Ovary (tissue), 3 donors: ENCODE data around the gene PHACTR3.

Experiments used
- CTCF ChIP-seq, 3 donors: fragments of 450-650 bp in 2 of 3; fragments of 200-600 bp in 1 of 3; IDR thresholded peaks; one replicate each; pipeline versions ENCODE4 v1.5.1 to v1.8.0; 2016 to 2022; ENCODE audit warnings: antibody characterized with exemption in 3 of 3, mild to moderate bottlenecking in 1 of 3
- EP300 ChIP-seq: sonication (generic); formaldehyde crosslinking; IDR thresholded peaks from one replicate; pipeline ENCODE4 v1.6.1; 2017; ENCODE audit warnings: antibody characterized with exemption
- donor health status: DM: no; HTN: no; CAD: no.

GRCh38 chr20:59640267-59640666, 35.9 kb downstream of the PHACTR3 start:
- TF ChIP-seq CTCF (IDR thresholded peaks at IDR 0.05) = no peak
- TF ChIP-seq EP300 = no peak
